HG03280 (cell line): Measurements from ENCODE around the gene SLC22A14.
"Not testable (repeated sequence)": the region's sequence is repeated elsewhere in the genome, so short reads cannot be mapped to it uniquely, and the experiment has no call there.

Experiments used
- ATAC-seq: cut with Tn5 transposase; IDR thresholded peaks from one replicate; pipeline ENCODE4 v1.9.1; 2021; ENCODE audit warnings: mild to moderate bottlenecking, moderate library complexity; ENCODE audit not compliant: unreplicated experiment

The SLC22A14 gene

GRCh38 chr3:38281895-38282686, at the start of gene SLC22A14:
TSS of gene SLC22A14 (plus strand) at chr3:38282294. CDS start at chr3:38306027, 23,733 bp downstream.
- ATAC-seq: no peak

GRCh38 chr3:38232701-38233100, 49.4 kb upstream of the SLC22A14 start:
- ATAC-seq: no peak

GRCh38 chr3:38235466-38235865, 46.6 kb upstream of the SLC22A14 start:
- ATAC-seq: no peak

- ATAC-seq: no peak
Observed at GRCh38 chr3:38238416-38239008, 43.6 kb upstream of the SLC22A14 start.

- ATAC-seq: not testable (repeated sequence)
Observed at GRCh38 chr3:38242812-38243211, 39.3 kb upstream of the SLC22A14 start.

- ATAC-seq: no peak
Observed at GRCh38 chr3:38245930-38246329, 36.2 kb upstream of the SLC22A14 start.

GRCh38 chr3:38247366-38248035, 34.6 kb upstream of the SLC22A14 start:
- ATAC-seq: no peak

GRCh38 chr3:38250198-38250597, 31.9 kb upstream of the SLC22A14 start:
- ATAC-seq: no peak

GRCh38 chr3:38251197-38251596, 30.9 kb upstream of the SLC22A14 start:
- no peak for ATAC-seq

- ATAC-seq: no peak
Observed at GRCh38 chr3:38253704-38254103, 28.4 kb upstream of the SLC22A14 start.

- no peak for ATAC-seq
Observed at GRCh38 chr3:38254872-38255271, 27.2 kb upstream of the SLC22A14 start.

- ATAC-seq: no peak
Observed at GRCh38 chr3:38255627-38256026, 26.5 kb upstream of the SLC22A14 start.

GRCh38 chr3:38257583-38257982, 24.5 kb upstream of the SLC22A14 start:
- ATAC-seq: no peak

GRCh38 chr3:38260474-38260873, 21.6 kb upstream of the SLC22A14 start:
- ATAC-seq: no peak

- no peak for ATAC-seq
Observed at GRCh38 chr3:38264353-38264771, 17.7 kb upstream of the SLC22A14 start.

GRCh38 chr3:38264779-38265178, 17.3 kb upstream of the SLC22A14 start:
- ATAC-seq: no peak

- no peak for ATAC-seq
Observed at GRCh38 chr3:38265604-38266307, 16.3 kb upstream of the SLC22A14 start, which contains the start of gene SLC22A13. TSS of gene SLC22A13 (plus strand) at chr3:38265812. CDS start at chr3:38265861, 49 bp downstream.

- ATAC-seq: no peak
Observed at GRCh38 chr3:38266810-38267209, 15.3 kb upstream of the SLC22A14 start.

GRCh38 chr3:38267662-38268061, 14.4 kb upstream of the SLC22A14 start:
- no peak for ATAC-seq

- no peak for ATAC-seq
Observed at GRCh38 chr3:38268087-38268486, 14.0 kb upstream of the SLC22A14 start.

- no peak for ATAC-seq
Observed at GRCh38 chr3:38268522-38268921, 13.6 kb upstream of the SLC22A14 start.
